Lung (tissue), 12 donors: ENCODE measurements around the gene IKBKE. TPM values are rescaled to one million over a fixed set of nuclear protein-coding genes. Genes with fewer than 3 reads are reported as not detected.

Source experiments
- ATAC-seq: fragments of 200-7000 bp; cut with Tn5 transposase; one replicate; pipeline ENCODE4 v1.9.1; 2020; ENCODE audit warnings: moderate number of reproducible peaks; ENCODE audit not compliant: insufficient read depth, low FRiP score
- DNase-seq, 3 donors: peaks; one replicate each; pipeline ENCODE4 v3.0.0-alpha.2; 2013 to 2017
- H3K27ac ChIP-seq, 2 donors: one replicate each; pipeline ENCODE4 v1.5.1; 2013; ENCODE audit warnings: mild to moderate bottlenecking in 2 of 2, moderate library complexity in 2 of 2, control low read depth in 1 of 2, inconsistent platforms in 1 of 2, low read depth in 1 of 2, low read length in 1 of 2
- H3K27me3 ChIP-seq, 3 donors: one replicate each; pipeline ENCODE4 v1.5.1; 2013; ENCODE audit warnings: low read length in 2 of 3; ENCODE audit not compliant: control insufficient read depth in 3 of 3, insufficient read depth in 3 of 3
- H3K36me3 ChIP-seq, 4 donors: one replicate each; pipeline ENCODE4 v1.5.1; 2013; ENCODE audit warnings: low read length in 4 of 4, mild to moderate bottlenecking in 1 of 4, moderate library complexity in 1 of 4; ENCODE audit not compliant: control insufficient read depth in 4 of 4, insufficient read depth in 4 of 4
- H3K4me1 ChIP-seq, 5 donors: one replicate each; pipeline ENCODE4 v1.5.1; 2013; ENCODE audit warnings: low read length in 5 of 5, mild to moderate bottlenecking in 2 of 5, moderate library complexity in 1 of 5; ENCODE audit not compliant: control insufficient read depth in 5 of 5, insufficient read depth in 5 of 5
- H3K4me3 ChIP-seq: one replicate; pipeline ENCODE4 v1.5.1; 2013; ENCODE audit warnings: mild to moderate bottlenecking, control low read depth, moderate library complexity
- H3K9ac ChIP-seq, 2 donors: one replicate each; pipeline ENCODE4 v1.5.1; 2013; ENCODE audit warnings: low read length in 2 of 2, control low read depth in 1 of 2; ENCODE audit not compliant: insufficient read depth in 1 of 2
- H3K9me3 ChIP-seq, 4 donors: one replicate each; pipeline ENCODE4 v1.5.1; 2013; ENCODE audit warnings: low read length in 3 of 4, mild to moderate bottlenecking in 1 of 4, moderate library complexity in 1 of 4; ENCODE audit not compliant: control insufficient read depth in 4 of 4, insufficient read depth in 3 of 4
- WGBS, 2 donors: extraction: QIAGEN DNeasy Blood & Tissue Kit; methylation state at CpG; one replicate each; pipeline ENCODE4 v1.1.7; 2013; 5-methylcytosine and 5-hydroxymethylcytosine counted together
- polyA plus RNA-seq, 2 donors: library from polyadenylated mRNA; stranded (reverse); fragments of 200-250 nt; gene quantifications; one replicate each; pipeline ENCODE4 v1.2.1, GENCODE V29; 2013
- total RNA-seq, 2 donors: library from RNA; depleted of rRNA in 1 of 2; stranded (reverse); fragments of >200 nt in 1 of 2; gene quantifications; one replicate each; pipeline ENCODE4 v1.2.1, GENCODE V29; 2014 to 2021
- TF ChIP-seq, protein P1 (sequence below): IDR thresholded peaks from 2 replicates; pipeline ENCODE4 v1.5.1; 2012; ENCODE audit warnings: mild to moderate bottlenecking; ENCODE audit errors: control extremely low read depth, extremely low read depth
- donor health status: control.
- donor health status: control.
- donor health status: Bipolar disorder and iron deficiency.
- donor health status: healthy.
- donor health status: DM: yes; HTN: yes; CAD: no.

The IKBKE gene
- total and polyA plus RNA-seq, 4 donors: 6.1 to 17.1 (median 11.7) TPM

GRCh38 chr1:206537141-206537540, 66.9 kb downstream of the IKBKE start:
- Histone ChIP-seq H3K27me3 (no peaks in the 10 kb centered on the region), H3K36me3 (no peaks in the 10 kb centered on the region), H3K9ac (no peak overlapping the region), H3K9me3 (no peaks in the 10 kb centered on the region), H3K4me3 (no peak overlapping the region), H3K4me1 (peaks cover 0 to 10% (median 0%) of the 10 kb centered on the region in 5 donors), H3K27ac (no peak overlapping the region)
- DNase-seq: no peak
- WGBS, 2 donors: 73 to 85% methylated on average over 4 of the region's 4 CpGs
- no peak for ATAC-seq
- TF ChIP-seq, protein P1, sequence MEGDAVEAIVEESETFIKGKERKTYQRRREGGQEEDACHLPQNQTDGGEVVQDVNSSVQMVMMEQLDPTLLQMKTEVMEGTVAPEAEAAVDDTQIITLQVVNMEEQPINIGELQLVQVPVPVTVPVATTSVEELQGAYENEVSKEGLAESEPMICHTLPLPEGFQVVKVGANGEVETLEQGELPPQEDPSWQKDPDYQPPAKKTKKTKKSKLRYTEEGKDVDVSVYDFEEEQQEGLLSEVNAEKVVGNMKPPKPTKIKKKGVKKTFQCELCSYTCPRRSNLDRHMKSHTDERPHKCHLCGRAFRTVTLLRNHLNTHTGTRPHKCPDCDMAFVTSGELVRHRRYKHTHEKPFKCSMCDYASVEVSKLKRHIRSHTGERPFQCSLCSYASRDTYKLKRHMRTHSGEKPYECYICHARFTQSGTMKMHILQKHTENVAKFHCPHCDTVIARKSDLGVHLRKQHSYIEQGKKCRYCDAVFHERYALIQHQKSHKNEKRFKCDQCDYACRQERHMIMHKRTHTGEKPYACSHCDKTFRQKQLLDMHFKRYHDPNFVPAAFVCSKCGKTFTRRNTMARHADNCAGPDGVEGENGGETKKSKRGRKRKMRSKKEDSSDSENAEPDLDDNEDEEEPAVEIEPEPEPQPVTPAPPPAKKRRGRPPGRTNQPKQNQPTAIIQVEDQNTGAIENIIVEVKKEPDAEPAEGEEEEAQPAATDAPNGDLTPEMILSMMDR: no peak

GRCh38 chr1:206538086-206538770, 68.0 kb downstream of the IKBKE start:
- no peak overlapping the region for H3K9ac ChIP-seq
- H3K27ac ChIP-seq: no peak overlapping the region
- WGBS, 2 donors: 74 to 77% methylated on average over 6 of the region's 6 CpGs
- H3K27me3 ChIP-seq: no peaks in the 10 kb centered on the region
- DNase-seq (no peak), ATAC-seq (no peak)
- TF ChIP-seq, protein P1: no peak
- no peak overlapping the region for H3K4me3 ChIP-seq
- H3K9me3 ChIP-seq: no peaks in the 10 kb centered on the region
- H3K36me3 ChIP-seq: no peaks in the 10 kb centered on the region
- H3K4me1 ChIP-seq: peaks cover 0 to 10% (median 0%) of the 10 kb centered on the region in 5 donors

DNA sequence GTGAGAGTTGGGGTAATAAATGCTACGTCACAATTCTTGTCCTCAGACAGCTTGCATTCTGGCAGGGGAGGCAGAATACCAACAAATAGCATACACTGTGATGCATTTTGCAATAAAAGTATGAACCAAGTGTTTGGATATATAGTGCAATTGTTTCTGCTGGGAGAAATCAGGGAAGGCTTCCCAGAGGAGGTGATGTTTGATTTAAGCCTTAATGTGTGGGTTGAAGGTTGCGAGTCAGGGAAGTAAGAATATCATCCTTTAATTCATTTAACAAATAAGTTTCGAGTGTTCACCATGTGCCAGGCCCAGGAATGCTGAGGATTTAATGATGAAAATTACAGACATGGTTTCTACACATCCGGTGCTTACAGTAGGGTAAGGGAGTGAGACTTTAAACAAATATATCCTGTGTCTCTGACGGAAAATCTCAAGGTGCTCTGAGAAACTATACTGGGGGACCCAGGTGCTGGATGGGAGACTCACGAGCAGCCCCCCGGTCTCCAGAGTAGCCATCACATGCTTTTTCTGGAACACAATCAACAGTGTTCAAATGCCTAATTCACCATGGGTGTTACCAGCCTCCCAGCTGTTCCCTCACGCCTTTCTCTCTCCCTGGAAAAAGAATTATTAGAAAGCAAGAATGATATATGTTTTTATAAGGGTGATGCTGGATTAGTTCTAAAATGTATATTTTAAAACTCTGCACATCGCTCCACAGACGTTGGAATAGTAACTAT, 68.8 kb downstream of the IKBKE start:
- H3K4me3 ChIP-seq: no peak overlapping the region
- TF ChIP-seq, protein P1: no peak
- H3K9ac ChIP-seq: no peak overlapping the region
- ATAC-seq: no peak
- H3K36me3 ChIP-seq: no peaks in the 10 kb centered on the region
- peak overlapping the region in 1 of 2 donors; percentile 42 for H3K27ac ChIP-seq
- H3K4me1 ChIP-seq: peaks cover 0 to 10% (median 0%) of the 10 kb centered on the region in 5 donors
- H3K27me3 ChIP-seq: no peaks in the 10 kb centered on the region
- 85 to 88% methylated on average over 10 of the region's 10 CpGs for WGBS, 2 donors
- DNase-seq: no peak
- H3K9me3 ChIP-seq: no peaks in the 10 kb centered on the region
